GM19351 (cell line): ENCODE results near the gene MAP3K19.
"Not testable (repeated sequence)": the region's sequence is repeated elsewhere in the genome, so short reads cannot be mapped to it uniquely, and the experiment has no call there.

Experiments used
- ATAC-seq: cut with Tn5 transposase; IDR thresholded peaks from one replicate; pipeline ENCODE4 v1.9.1; 2021; ENCODE audit warnings: mild to moderate bottlenecking, moderate library complexity; ENCODE audit not compliant: unreplicated experiment

The MAP3K19 gene

GRCh38 chr2:135052042-135052876 lies 5.0 kb upstream of the MAP3K19 start, which contains the start of gene RAB3GAP1:
Gene RAB3GAP1 (plus strand): TSS chr2:135052292. CDS start chr2:135052308, 16 bp downstream.
- peak; percentile 83 for ATAC-seq

DNA sequence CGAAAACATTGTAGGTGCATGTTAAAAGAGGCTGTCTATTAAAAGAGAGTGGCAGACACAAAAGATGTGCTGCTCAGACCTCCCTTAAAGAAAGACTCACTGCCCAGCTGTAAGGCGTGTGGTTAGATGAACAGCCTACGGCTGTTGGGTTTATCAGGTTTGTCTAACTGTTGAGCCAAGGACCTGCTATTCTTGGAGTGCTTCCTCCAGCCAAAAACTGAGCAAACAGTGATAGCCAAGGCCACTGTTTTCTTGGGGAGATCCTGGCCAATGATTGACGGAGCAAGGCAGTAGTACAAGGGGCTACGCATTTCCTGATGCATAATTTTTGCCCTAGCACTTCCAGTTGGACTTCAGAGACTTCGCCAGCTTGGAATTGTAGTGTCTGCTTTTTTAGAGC lies 3.4 kb upstream of the MAP3K19 start:
- ATAC-seq: no peak

DNA sequence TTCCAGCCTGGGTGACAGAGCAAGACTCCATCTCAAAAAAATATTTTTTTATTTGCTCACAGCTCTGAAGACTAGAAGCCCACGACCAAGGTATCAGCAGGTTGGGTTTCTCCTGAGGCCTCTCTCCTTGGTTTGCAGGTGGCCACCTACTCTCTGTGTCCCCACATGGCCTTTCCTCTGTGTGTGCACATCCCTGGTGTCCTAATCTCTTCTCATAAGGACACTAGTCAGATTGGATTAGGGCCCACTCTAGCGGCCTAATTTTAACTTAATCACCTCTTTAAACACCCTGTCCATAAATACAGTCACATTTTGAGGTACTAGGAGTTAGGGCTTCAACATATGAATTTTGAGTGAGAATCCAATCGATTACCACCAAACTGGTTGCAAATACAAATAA lies 2.9 kb upstream of the MAP3K19 start:
- no peak for ATAC-seq

DNA sequence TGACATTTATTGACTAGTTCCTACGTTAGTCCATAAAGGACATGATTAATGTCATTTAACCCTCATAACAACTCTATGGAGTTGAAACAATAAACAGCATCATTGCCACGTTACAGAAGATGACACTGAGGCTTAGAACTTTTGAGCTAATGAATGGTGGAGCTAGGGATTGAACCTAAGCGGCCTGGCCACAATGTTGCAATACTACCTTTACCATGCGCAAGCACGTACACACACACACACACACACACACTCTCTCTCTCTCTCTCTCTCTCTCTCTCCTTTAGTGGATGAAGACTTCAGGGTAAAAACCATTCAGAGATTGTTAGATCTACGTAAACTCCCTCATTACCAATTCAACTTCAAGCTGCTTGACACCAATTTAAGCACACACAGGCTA lies 875 bp upstream of the MAP3K19 start:
- ATAC-seq: no peak

- ATAC-seq: no peak
Observed at GRCh38 chr2:135043345-135043744, 3.9 kb downstream of the MAP3K19 start.

DNA sequence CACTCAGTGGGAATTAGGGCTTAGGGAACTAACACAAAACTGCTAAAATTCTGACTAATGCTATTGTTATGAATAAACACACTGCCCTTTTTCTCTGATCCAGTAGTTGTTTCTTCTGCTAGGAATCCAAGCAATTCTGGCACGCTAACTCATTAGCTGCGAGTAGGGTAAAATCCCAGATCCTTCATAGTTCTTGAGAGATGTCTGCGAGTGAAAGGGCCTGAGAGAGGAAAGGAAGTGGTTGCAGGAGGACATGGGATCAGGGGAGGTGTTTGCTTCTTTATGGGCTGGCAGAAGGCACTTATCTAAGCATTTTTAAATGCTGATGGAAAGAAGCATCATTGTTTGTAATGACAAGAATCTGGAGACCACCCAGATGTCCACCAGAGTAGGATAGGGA lies 9.4 kb downstream of the MAP3K19 start:
- ATAC-seq: no peak

DNA sequence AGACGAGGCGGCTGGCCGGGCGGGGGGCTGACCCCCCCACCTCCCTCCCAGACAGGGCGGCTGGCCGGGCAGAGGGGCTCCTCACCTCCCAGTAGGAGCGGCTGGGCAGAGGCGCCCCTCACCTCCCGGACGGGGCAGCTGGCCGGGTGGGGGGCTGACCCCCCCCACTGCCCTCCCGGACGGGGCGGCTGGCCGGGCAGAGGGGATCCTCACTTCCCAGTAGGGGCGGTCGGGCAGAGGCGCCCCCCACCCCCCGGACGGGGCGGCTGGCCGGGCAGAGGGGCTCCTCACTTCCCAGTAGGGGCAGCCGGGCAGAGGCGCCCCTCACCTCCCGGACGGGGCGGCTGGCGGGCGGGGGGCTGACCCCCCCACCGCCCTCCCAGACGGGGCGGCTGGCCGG lies 14.0 kb downstream of the MAP3K19 start:
- ATAC-seq: not testable (repeated sequence)

DNA sequence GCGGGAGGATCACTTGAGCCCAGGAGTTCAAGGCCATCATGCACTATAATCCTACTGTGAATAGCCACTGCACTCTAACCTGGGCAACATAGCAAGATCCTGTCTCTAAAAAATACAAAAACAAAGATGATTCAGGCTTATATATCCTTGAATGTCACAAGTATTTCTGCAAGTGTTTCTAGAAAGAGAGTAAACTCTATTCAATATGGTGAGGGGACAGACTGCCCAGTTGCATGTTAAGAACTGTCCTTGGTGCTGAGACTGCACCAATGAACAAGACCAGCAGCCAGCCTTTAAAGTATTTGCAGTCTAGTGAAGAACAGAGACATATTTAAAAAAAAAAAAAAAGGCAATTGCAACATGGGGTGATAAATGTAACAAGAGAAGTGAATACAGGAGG lies 16.4 kb downstream of the MAP3K19 start:
- no peak for ATAC-seq

- ATAC-seq: no peak
Observed at GRCh38 chr2:135029481-135030134, 17.6 kb downstream of the MAP3K19 start.

- ATAC-seq: no peak
Observed at GRCh38 chr2:135023886-135024485, 23.3 kb downstream of the MAP3K19 start.

- ATAC-seq: no peak
Observed at GRCh38 chr2:135022952-135023880, 24.0 kb downstream of the MAP3K19 start.

GRCh38 chr2:135021618-135022017 lies 25.6 kb downstream of the MAP3K19 start:
- no peak for ATAC-seq

DNA sequence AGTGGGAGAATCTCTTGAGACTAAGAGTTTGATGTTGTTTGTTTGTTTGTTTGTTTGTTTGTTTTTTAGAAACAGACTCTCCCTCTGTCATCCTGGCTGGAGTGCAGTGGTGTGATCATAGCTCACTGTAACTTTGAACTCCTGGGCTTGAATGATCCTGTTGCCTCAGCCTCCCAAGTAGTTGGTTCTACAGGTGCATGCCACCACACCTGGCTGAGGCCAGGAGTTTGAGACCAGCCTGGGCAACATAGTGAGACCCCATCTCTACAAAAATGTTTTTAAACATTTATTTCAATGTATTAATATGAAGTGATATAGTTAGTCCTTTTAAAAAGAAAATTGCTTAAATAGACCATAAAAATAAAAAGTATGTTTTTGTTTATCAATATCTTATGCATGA lies 35.6 kb downstream of the MAP3K19 start:
- ATAC-seq: no peak

DNA sequence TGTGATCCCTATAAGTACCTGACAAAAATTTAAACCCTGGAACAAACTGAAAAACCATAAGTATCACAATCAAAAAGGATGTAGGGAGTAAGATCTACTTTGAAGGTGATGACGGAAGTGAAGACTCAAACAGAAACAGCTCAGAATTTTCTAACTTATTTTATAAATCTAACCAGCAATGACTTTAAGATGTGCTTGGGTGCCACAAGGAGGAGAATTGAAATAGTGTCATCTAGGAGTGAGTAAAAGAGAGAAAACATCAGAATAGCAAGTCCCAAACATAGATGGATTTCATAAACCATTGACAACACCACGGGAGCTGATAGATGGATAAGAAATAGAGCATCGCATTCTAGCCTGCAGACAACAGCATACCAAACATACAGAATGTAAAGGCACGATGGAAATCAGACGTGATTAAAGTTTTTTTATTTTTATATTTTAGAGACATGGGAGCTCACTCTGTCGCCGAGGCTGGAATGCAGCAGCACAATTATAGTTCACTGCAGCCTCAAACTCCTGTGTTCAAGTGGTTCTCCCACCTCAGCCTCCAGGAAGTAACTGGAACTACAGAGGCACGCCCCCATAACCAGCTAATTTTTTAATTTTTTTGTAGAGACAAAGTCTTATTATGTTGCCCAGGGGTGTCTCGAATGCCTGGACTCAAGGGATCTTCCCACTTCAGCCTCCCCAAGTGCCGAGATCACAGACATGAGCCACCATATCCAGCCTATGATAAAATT lies 36.9 kb downstream of the MAP3K19 start:
- no peak for ATAC-seq

DNA sequence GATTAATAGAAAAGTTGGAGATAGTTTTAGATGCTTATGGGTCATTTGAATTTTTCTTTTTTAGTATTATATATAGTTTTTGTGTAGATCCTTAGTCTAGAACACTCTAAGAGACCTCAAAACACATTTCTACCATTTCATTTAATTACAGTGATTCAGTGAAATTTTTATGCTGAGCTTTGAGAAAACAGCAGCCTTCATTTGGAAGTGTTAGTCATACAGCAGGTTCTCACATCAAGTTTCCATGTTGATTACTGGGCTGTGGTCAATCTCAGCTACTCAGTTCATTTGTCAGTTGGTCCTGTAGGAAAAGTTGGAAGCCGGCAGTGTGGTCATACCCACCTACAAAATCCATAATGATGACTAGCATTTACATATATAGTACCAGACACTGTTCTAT lies 37.9 kb downstream of the MAP3K19 start:
- ATAC-seq: no peak

DNA sequence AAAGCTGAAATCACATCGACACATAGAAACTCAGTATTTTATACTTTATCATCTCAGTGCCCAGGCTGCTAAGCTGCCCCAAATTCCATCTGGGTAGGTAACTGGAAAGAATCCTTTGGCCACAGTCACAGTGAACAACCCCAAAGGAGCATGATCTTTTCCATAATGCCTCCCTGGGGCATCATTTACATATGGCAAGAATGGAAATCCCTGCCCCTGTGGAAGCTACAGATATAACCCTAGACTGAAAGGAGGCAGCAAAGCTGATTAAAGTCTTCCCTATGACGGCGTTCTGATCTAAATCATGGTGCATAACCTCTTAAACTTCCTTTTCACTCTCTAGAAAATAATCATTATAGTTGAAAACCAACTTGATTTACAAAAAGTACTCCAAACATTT lies 41.5 kb downstream of the MAP3K19 start:
- ATAC-seq: no peak

GRCh38 chr2:135004005-135004746 lies 43.1 kb downstream of the MAP3K19 start:
- peak; percentile 96 for ATAC-seq

- ATAC-seq: no peak
Observed at GRCh38 chr2:135002836-135003235, 44.4 kb downstream of the MAP3K19 start.

- no peak for ATAC-seq
Observed at GRCh38 chr2:134999521-134999920, 47.7 kb downstream of the MAP3K19 start.
